ENCODE data around the gene PAGE2.

- no peak for TF ChIP-seq ZFP3 (CRISPR knock-in tag; IDR thresholded peaks at IDR 0.05)
- no peak for TF ChIP-seq SNAI2 (CRISPR knock-in tag; IDR thresholded peaks at IDR 0.05)
- TF ChIP-seq, protein P1, sequence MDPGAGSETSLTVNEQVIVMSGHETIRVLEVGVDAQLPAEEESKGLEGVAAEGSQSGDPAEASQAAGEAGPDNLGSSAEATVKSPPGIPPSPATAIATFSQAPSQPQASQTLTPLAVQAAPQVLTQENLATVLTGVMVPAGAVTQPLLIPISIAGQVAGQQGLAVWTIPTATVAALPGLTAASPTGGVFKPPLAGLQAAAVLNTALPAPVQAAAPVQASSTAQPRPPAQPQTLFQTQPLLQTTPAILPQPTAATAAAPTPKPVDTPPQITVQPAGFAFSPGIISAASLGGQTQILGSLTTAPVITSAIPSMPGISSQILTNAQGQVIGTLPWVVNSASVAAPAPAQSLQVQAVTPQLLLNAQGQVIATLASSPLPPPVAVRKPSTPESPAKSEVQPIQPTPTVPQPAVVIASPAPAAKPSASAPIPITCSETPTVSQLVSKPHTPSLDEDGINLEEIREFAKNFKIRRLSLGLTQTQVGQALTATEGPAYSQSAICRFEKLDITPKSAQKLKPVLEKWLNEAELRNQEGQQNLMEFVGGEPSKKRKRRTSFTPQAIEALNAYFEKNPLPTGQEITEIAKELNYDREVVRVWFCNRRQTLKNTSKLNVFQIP (CRISPR knock-in tag; IDR thresholded peaks at IDR 0.05; ENCODE audit: borderline replicate concordance, low read depth) = no peak
- TF ChIP-seq ARNTL (CRISPR knock-in tag; IDR thresholded peaks at IDR 0.05; ENCODE audit: borderline replicate concordance, low read depth) = no peak
- no peak for TF ChIP-seq BACH2 (CRISPR knock-in tag; IDR thresholded peaks at IDR 0.05; ENCODE audit: borderline replicate concordance)
- TF ChIP-seq ZNF8 (CRISPR knock-in tag; IDR thresholded peaks at IDR 0.05) = no peak
- TF ChIP-seq ZFP30 (CRISPR knock-in tag; IDR thresholded peaks at IDR 0.05) = no peak
- no peak for TF ChIP-seq PATZ1 (CRISPR knock-in tag; IDR thresholded peaks at IDR 0.05; ENCODE audit: borderline replicate concordance)
- TF ChIP-seq, protein P2, sequence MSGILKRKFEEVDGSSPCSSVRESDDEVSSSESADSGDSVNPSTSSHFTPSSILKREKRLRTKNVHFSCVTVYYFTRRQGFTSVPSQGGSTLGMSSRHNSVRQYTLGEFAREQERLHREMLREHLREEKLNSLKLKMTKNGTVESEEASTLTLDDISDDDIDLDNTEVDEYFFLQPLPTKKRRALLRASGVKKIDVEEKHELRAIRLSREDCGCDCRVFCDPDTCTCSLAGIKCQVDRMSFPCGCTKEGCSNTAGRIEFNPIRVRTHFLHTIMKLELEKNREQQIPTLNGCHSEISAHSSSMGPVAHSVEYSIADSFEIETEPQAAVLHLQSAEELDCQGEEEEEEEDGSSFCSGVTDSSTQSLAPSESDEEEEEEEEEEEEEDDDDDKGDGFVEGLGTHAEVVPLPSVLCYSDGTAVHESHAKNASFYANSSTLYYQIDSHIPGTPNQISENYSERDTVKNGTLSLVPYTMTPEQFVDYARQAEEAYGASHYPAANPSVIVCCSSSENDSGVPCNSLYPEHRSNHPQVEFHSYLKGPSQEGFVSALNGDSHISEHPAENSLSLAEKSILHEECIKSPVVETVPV (CRISPR knock-in tag; IDR thresholded peaks at IDR 0.05) = no peak
- TF ChIP-seq ZC3H10 (CRISPR knock-in tag; IDR thresholded peaks at IDR 0.05) = no peak
- TF ChIP-seq TCF4 (CRISPR knock-in tag; IDR thresholded peaks at IDR 0.05; ENCODE audit: borderline replicate concordance) = no peak
- no peak for TF ChIP-seq TSHZ2 (CRISPR knock-in tag; IDR thresholded peaks at IDR 0.05)
- TF ChIP-seq GLIS3 (CRISPR knock-in tag; IDR thresholded peaks at IDR 0.05) = no peak
Measured at GRCh38 chrX:55119712-55120111, 30.9 kb downstream of the PAGE2 start.

Measured in SK-N-SH treated with all-trans-retinoic acid at 6 μM for 48 hours (cell line).